GM12878 (cell line): Measurements from ENCODE around the gene ERAS. TPM values are rescaled to one million over a fixed set of nuclear protein-coding genes. Genes with fewer than 3 reads are reported as not detected.

Experiments used
- ATAC-seq: fragments of 200-7000 bp; cut with Tn5 transposase; 3 replicates; pipeline ENCODE4 v1.9.1; 2020; ENCODE audit warnings: mild to moderate bottlenecking, moderate library complexity
- BruUV-seq: library from RNA; stranded (reverse); fragments of 400-500 nt; replicated peaks from 2 replicates; lab custom pipeline; 2021; lab: Mats Ljungman, UMichigan
- CTCF ChIA-PET: fragments of 300-600 bp; sonication (Branson Sonifier 250); formaldehyde crosslinking; extraction: SDS; loops from one replicate; lab custom pipeline; 2021; ENCODE audit warnings: inconsistent platforms; lab: Yijun Ruan, JAX
- POLR2A ChIA-PET: fragments of 350-600 bp; formaldehyde crosslinking; extraction: SDS; loops from one replicate; lab custom pipeline; 2021; ENCODE audit warnings: inconsistent platforms; lab: Charles Lee
- RAD21 ChIA-PET: fragments of 300-600 bp; sonication (Branson Sonifier 250); formaldehyde crosslinking; loops from one replicate; lab custom pipeline; 2023; ENCODE audit warnings: antibody characterized with exemption; ENCODE audit not compliant: unreplicated experiment; lab: Charles Lee
- SMC1A ChIA-PET: fragments of 300-600 bp; sonication (Branson Sonifier 250); formaldehyde crosslinking; loops from one replicate; lab custom pipeline; 2023; ENCODE audit not compliant: unreplicated experiment, uncharacterized antibody; lab: Charles Lee
- DNase-seq: peaks from one replicate; pipeline ENCODE4 v3.0.0-alpha.2; 2011; ENCODE audit warnings: low read depth, low spot score
- FAIRE-seq: peaks from 3 replicates; lab custom pipeline; 2011; peaks lifted over from hg19 to GRCh38; lab: Jason Lieb, UNC
- H2AFZ ChIP-seq: 2 replicates; pipeline ENCODE4 v1.6.0; 2011; ENCODE audit warnings: low read depth, low read length, control low read depth; ENCODE audit not compliant: control insufficient read depth
- H3K27ac ChIP-seq: 2 replicates; pipeline ENCODE4 v1.5.1; 2011; ENCODE audit warnings: control low read depth; ENCODE audit not compliant: control insufficient read depth, insufficient read depth
- H3K27me3 ChIP-seq, 2 experiments: replicated peaks in 1 of 2; 2 replicates each; pipeline versions ENCODE4 v1.6.0 to v1.6.1; 2011; ENCODE audit warnings: low read length in 1 of 2; ENCODE audit not compliant: control insufficient read depth in 2 of 2, insufficient read depth in 2 of 2
- H3K36me3 ChIP-seq, 2 experiments: 2 replicates each; pipeline ENCODE4 v1.5.1; 2011; ENCODE audit warnings: low read length in 1 of 2; ENCODE audit not compliant: control insufficient read depth in 2 of 2, insufficient read depth in 2 of 2
- H3K4me1 ChIP-seq: 2 replicates; pipeline ENCODE4 v1.6.1; 2011; ENCODE audit warnings: mild to moderate bottlenecking, low read length, moderate library complexity, mixed read lengths; ENCODE audit not compliant: control insufficient read depth, insufficient read depth
- H3K4me2 ChIP-seq: 2 replicates; pipeline ENCODE4 v1.6.0; 2011; ENCODE audit warnings: control low read depth; ENCODE audit not compliant: control insufficient read depth, insufficient read depth
- H3K4me3 ChIP-seq: fragments of 200-600 bp; sonication (generic); 2 replicates; pipeline ENCODE4 v1.5.1; 2016
- H3K79me2 ChIP-seq: 2 replicates; pipeline ENCODE4 v1.6.0; 2011; ENCODE audit warnings: low read length; ENCODE audit not compliant: control insufficient read depth, insufficient read depth
- H3K9ac ChIP-seq: 2 replicates; pipeline ENCODE4 v1.8.0; 2011; ENCODE audit warnings: low read length, control low read depth, mixed read lengths; ENCODE audit not compliant: control insufficient read depth, insufficient read depth
- H3K9me3 ChIP-seq: replicated peaks from 3 replicates; pipeline ENCODE4 v1.5.1; 2011; ENCODE audit warnings: mild to moderate bottlenecking, low read length; ENCODE audit not compliant: control insufficient read depth, insufficient read depth
- H4K20me1 ChIP-seq: 2 replicates; pipeline ENCODE4 v1.6.0; 2011; ENCODE audit not compliant: control insufficient read depth, insufficient read depth
- FOXM1 ChIP-seq: IDR thresholded peaks from 2 replicates; pipeline ENCODE4 v1.6.1; 2012; ENCODE audit warnings: low read depth, mild to moderate bottlenecking, inconsistent platforms, low read length, moderate library complexity
- HDAC2 ChIP-seq: fragments of 200-600 bp; sonication (generic); IDR thresholded peaks from 2 replicates; pipeline ENCODE4 v1.6.1; 2017
- IRF3 ChIP-seq: fragments of 450-650 bp; IDR thresholded peaks from 2 replicates; pipeline ENCODE4 v1.6.1; 2014; ENCODE audit warnings: mild to moderate bottlenecking
- KDM1A ChIP-seq: fragments of 200-600 bp; sonication (generic); IDR thresholded peaks from 2 replicates; pipeline ENCODE4 v1.6.1; 2016; ENCODE audit warnings: borderline replicate concordance
- MEF2B ChIP-seq: fragments of 450-650 bp; IDR thresholded peaks from 2 replicates; pipeline ENCODE4 v1.6.1; 2018; ENCODE audit warnings: mild to moderate bottlenecking, moderate library complexity; ENCODE audit not compliant: partially characterized antibody, poor library complexity, severe bottlenecking
- MXI1 ChIP-seq: fragments of 150-350 bp; IDR thresholded peaks from 2 replicates; pipeline ENCODE4 v1.6.1; 2011; ENCODE audit warnings: low read depth, mild to moderate bottlenecking, inconsistent platforms, low read length, improper control_type of control experiment
- NFYA ChIP-seq: IDR thresholded peaks from 2 replicates; pipeline ENCODE4 v1.6.1; 2011; ENCODE audit warnings: low read depth, mild to moderate bottlenecking, low read length, improper control_type of control experiment, borderline replicate concordance
- PBX3 ChIP-seq: IDR thresholded peaks from 2 replicates; pipeline ENCODE4 v1.6.1; 2011; ENCODE audit warnings: mild to moderate bottlenecking, low read depth, low read length, moderate library complexity; ENCODE audit not compliant: insufficient replicate concordance
- RAD21 ChIP-seq: IDR thresholded peaks from 2 replicates; pipeline ENCODE4 v1.6.1; 2011; ENCODE audit warnings: mild to moderate bottlenecking, low read depth, low read length, moderate library complexity; ENCODE audit not compliant: insufficient read depth
- RUNX3 ChIP-seq: IDR thresholded peaks from 2 replicates; pipeline ENCODE4 v1.6.1; 2012; ENCODE audit warnings: low read length, inconsistent platforms
- SUPT20H ChIP-seq: IDR thresholded peaks from 2 replicates; pipeline ENCODE4 v1.6.1; 2011; ENCODE audit warnings: low read depth, mild to moderate bottlenecking, low read length, moderate library complexity, borderline replicate concordance; ENCODE audit not compliant: control insufficient read depth
- YBX1 ChIP-seq: fragments of 450-650 bp; IDR thresholded peaks from 2 replicates; pipeline ENCODE4 v1.6.1; 2016; ENCODE audit warnings: antibody characterized with exemption
- ZNF274 ChIP-seq: IDR thresholded peaks from one replicate; pipeline ENCODE4 v1.8.0; 2011; ENCODE audit not compliant: insufficient read length, insufficient read depth
- ZNF384 ChIP-seq: IDR thresholded peaks from 2 replicates; pipeline ENCODE4 v1.6.1; 2012; ENCODE audit warnings: low read depth, mild to moderate bottlenecking, low read length, improper control_type of control experiment, borderline replicate concordance
- WGBS: methylation state at CpG from one replicate; pipeline ENCODE4 v1.1.6; 2016; ENCODE audit warnings: low lambda C conversion rate; ENCODE audit not compliant: insufficient replicate concordance, insufficient coverage; ENCODE audit errors: missing lambda C conversion rate; 5-methylcytosine and 5-hydroxymethylcytosine counted together
- in situ Hi-C: fragments of 300-500 bp; cut with MboI; formaldehyde crosslinking; loops from 9 replicates; pipeline ENCODE4 v1.14.3; 2018; ENCODE audit warnings: mixed read lengths
- intact Hi-C: fragments of 100-400 bp; cut with micrococcal nuclease; formaldehyde crosslinking; loops from one replicate; pipeline ENCODE4 v1.14.2; 2022; ENCODE audit not compliant: unreplicated experiment
- polyA plus RNA-seq, 11 experiments: library from polyadenylated mRNA; depleted of rRNA in 4 of 11; unstranded in 6 of 11; stranded (reverse) in 5 of 11; fragments of >200 nt; fragmentation: Nextera tagmentation in 4 of 11; fragmentation: Illumina TruSeq in 1 of 11; extraction: Ambion mirVana in 4 of 11; extraction: Trizol in 1 of 11; gene quantifications; 1 replicate in 1 of 11; 2 replicates in 10 of 11; pipeline versions ENCODE4 v1.2.1 to v1.2.3, GENCODE V29; 2011 to 2016; ENCODE audit warnings: inconsistent platforms in 2 of 11, missing spikeins in 2 of 11, low read depth in 1 of 11
- total RNA-seq, 4 experiments: library from RNA; depleted of rRNA in 3 of 4; stranded (reverse); fragments of >200 nt in 3 of 4; fragmentation: Illumina TruSeq in 1 of 4; extraction: Trizol in 1 of 4; gene quantifications; 2 replicates each; pipeline versions ENCODE4 v1.2.1 to v1.2.3, GENCODE V29; 2013 to 2021

The ERAS gene
- total and polyA plus RNA-seq, 10 of the 15 experiments (the other 5 are each of a cell fraction or from before 2014, with no cell fraction given): not detected

DNA sequence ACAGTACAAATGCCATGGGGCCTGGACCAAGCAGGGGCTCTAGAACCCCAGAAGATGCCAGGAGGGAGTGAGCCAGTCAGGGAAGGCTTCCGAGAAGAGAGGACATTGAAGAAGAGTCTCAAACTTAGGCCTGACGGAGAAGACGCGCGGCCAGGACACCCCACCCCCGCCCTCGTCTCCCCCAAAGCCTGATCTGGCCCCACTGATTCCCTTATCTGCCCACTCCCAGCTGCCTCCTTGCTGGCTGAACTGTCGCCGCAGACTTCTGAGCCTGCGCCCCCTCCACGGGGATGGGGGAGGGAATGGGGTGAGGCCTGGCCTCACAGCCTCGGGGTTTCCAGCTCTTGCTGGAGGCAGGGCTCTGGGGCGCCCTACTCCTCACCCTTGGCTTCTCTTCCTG lies 43.5 kb upstream of the ERAS start (continued):
- TF ChIP-seq ZNF274 (no peak), FOXM1 (no peak)

- no peaks in the 10 kb centered on the region for H3K9me3 ChIP-seq
- H3K4me2 ChIP-seq: no peak overlapping the region
- no peak overlapping the region for H3K9ac ChIP-seq
- no peak for FAIRE-seq
- H2AFZ ChIP-seq: no peak overlapping the region
- no peaks in the 10 kb centered on the region for H3K4me1 ChIP-seq
- no TSS peak for BruUV-seq
- in situ Hi-C loops (no loop called here), intact Hi-C loops (no loop called here)
- POLR2A ChIA-PET: no interaction called here
- RAD21 ChIA-PET: no interaction called here
- H4K20me1 ChIP-seq: no peaks in the 10 kb centered on the region
- no peak for TF ChIP-seq MEF2B
- TF ChIP-seq NFYA: no peak
- TF ChIP-seq ZNF384: no peak
- no peak for TF ChIP-seq MXI1
- TF ChIP-seq RAD21: no peak
- no peak for TF ChIP-seq PBX3
- no peak for TF ChIP-seq YBX1
- no peak for TF ChIP-seq SUPT20H
- TF ChIP-seq IRF3: no peak
- TF ChIP-seq KDM1A: no peak
- no peak for TF ChIP-seq RUNX3
- no peak for TF ChIP-seq HDAC2
- H3K27ac ChIP-seq: no peak overlapping the region
- no peak for DNase-seq
- CTCF ChIA-PET: no interaction called here
- ATAC-seq: no peak
- no peak overlapping the region for H3K4me3 ChIP-seq
- no peaks in the 10 kb centered on the region for H3K79me2 ChIP-seq
- SMC1A ChIA-PET: no interaction called here
- H3K27me3 ChIP-seq: no peaks in the 10 kb centered on the region
- WGBS: 3% methylated on average over 3 of the region's 3 CpGs
- H3K36me3 ChIP-seq: no peaks in the 10 kb centered on the region
Observed at GRCh38 chrX:48784726-48785125, 41.6 kb upstream of the ERAS start.
